H9 (cell line): Measurements from ENCODE around the gene CFDP1. TPM values are rescaled to one million over a fixed set of nuclear protein-coding genes. Genes with fewer than 3 reads are reported as not detected.

Experiments used
- DNase-seq: peaks from one replicate; pipeline ENCODE4 v3.0.0-alpha.2; 2017
- H2AFZ ChIP-seq: one replicate; pipeline ENCODE4 v1.6.1; 2013; ENCODE audit warnings: mild to moderate bottlenecking, low read length, control low read depth, moderate library complexity
- H2AK5ac ChIP-seq: 2 replicates; pipeline ENCODE4 v1.6.1; 2013; ENCODE audit warnings: low read length, control low read depth, mixed read lengths; ENCODE audit not compliant: insufficient read length
- H2BK120ac ChIP-seq: one replicate; pipeline ENCODE4 v1.6.1; 2013; ENCODE audit warnings: low read depth, mild to moderate bottlenecking, low read length, control low read depth, inconsistent platforms; ENCODE audit not compliant: poor library complexity, severe bottlenecking
- H2BK12ac ChIP-seq: 2 replicates; pipeline ENCODE4 v1.6.1; 2013; ENCODE audit warnings: low read length, control low read depth, mixed read lengths, low read depth; ENCODE audit not compliant: insufficient read length
- H2BK15ac ChIP-seq: 2 replicates; pipeline ENCODE4 v1.6.1; 2013; ENCODE audit warnings: low read depth, low read length, control low read depth
- H2BK20ac ChIP-seq: one replicate; pipeline ENCODE4 v1.6.1; 2013; ENCODE audit warnings: low read depth, mild to moderate bottlenecking, low read length, control low read depth, inconsistent platforms; ENCODE audit not compliant: poor library complexity, severe bottlenecking
- H2BK5ac ChIP-seq: 2 replicates; pipeline ENCODE4 v1.6.1; 2013; ENCODE audit warnings: low read length, control low read depth, mixed read lengths; ENCODE audit not compliant: insufficient read length
- H3K14ac ChIP-seq: 2 replicates; pipeline ENCODE4 v1.6.1; 2013; ENCODE audit warnings: low read length, control low read depth; ENCODE audit not compliant: insufficient read depth
- H3K18ac ChIP-seq: 2 replicates; pipeline ENCODE4 v1.6.1; 2013; ENCODE audit warnings: low read depth, mild to moderate bottlenecking, mixed read lengths, low read length, control low read depth; ENCODE audit not compliant: insufficient read length
- H3K23ac ChIP-seq: 2 replicates; pipeline ENCODE4 v1.6.1; 2013; ENCODE audit warnings: low read length, control low read depth, mixed read lengths, low read depth; ENCODE audit not compliant: insufficient read length
- H3K23me2 ChIP-seq: 2 replicates; pipeline ENCODE4 v1.6.1; 2013; ENCODE audit warnings: low read depth, mild to moderate bottlenecking, mixed read lengths, low read length, control low read depth; ENCODE audit not compliant: insufficient read length, poor library complexity, severe bottlenecking
- H3K27ac ChIP-seq: 2 replicates; pipeline ENCODE4 v1.5.1; 2013; ENCODE audit warnings: low read length, control low read depth, mixed read lengths, low read depth; ENCODE audit not compliant: insufficient read length
- H3K27me3 ChIP-seq: 2 replicates; pipeline ENCODE4 v1.6.1; 2013; ENCODE audit warnings: low read length, control low read depth, inconsistent platforms; ENCODE audit not compliant: insufficient read depth
- H3K4ac ChIP-seq: 2 replicates; pipeline ENCODE4 v1.6.1; 2013; ENCODE audit warnings: low read depth, mild to moderate bottlenecking, control low read depth, inconsistent platforms, low read length, moderate library complexity
- H3K4me1 ChIP-seq: 2 replicates; pipeline ENCODE4 v1.6.1; 2013; ENCODE audit warnings: low read length, control low read depth, inconsistent platforms; ENCODE audit not compliant: insufficient read depth
- H3K4me2 ChIP-seq: 2 replicates; pipeline ENCODE4 v1.6.1; 2013; ENCODE audit warnings: low read length, control low read depth, mixed read lengths; ENCODE audit not compliant: insufficient read length, insufficient read depth
- H3K56ac ChIP-seq: 2 replicates; pipeline ENCODE4 v1.6.1; 2013; ENCODE audit warnings: low read depth, mild to moderate bottlenecking, mixed read lengths, low read length, control low read depth; ENCODE audit not compliant: insufficient read length
- H3K79me1 ChIP-seq: 2 replicates; pipeline ENCODE4 v1.6.1; 2013; ENCODE audit warnings: low read depth, mild to moderate bottlenecking, moderate library complexity, low read length, control low read depth, inconsistent platforms; ENCODE audit not compliant: insufficient read depth, poor library complexity, severe bottlenecking
- H3K79me2 ChIP-seq: 2 replicates; pipeline ENCODE4 v1.6.1; 2013; ENCODE audit warnings: low read length, control low read depth, inconsistent platforms; ENCODE audit not compliant: insufficient read depth
- H3K9ac ChIP-seq: 2 replicates; pipeline ENCODE4 v1.6.1; 2013; ENCODE audit warnings: low read length, control low read depth, mixed read lengths; ENCODE audit not compliant: insufficient read length; ENCODE audit errors: extremely low read depth
- H3K9me3 ChIP-seq: one replicate; pipeline ENCODE4 v1.6.1; 2013; ENCODE audit warnings: low read depth, low read length, inconsistent platforms; ENCODE audit not compliant: control insufficient read depth
- H3T11ph ChIP-seq: one replicate; pipeline ENCODE4 v1.6.1; 2013; ENCODE audit warnings: mild to moderate bottlenecking, low read length, control low read depth, inconsistent platforms
- H4K20me1 ChIP-seq: one replicate; pipeline ENCODE4 v1.6.1; 2013; ENCODE audit not compliant: control insufficient read depth, insufficient read length, insufficient read depth
- H4K5ac ChIP-seq: 2 replicates; pipeline ENCODE4 v1.6.1; 2013; ENCODE audit warnings: low read depth, mild to moderate bottlenecking, mixed read lengths, low read length, control low read depth; ENCODE audit not compliant: insufficient read length
- H4K8ac ChIP-seq: replicated peaks from 2 replicates; pipeline ENCODE4 v1.6.1; 2013; ENCODE audit warnings: low read length, control low read depth, mixed read lengths, low read depth; ENCODE audit not compliant: insufficient read length
- H4K91ac ChIP-seq: 2 replicates; pipeline ENCODE4 v1.6.1; 2013; ENCODE audit warnings: low read depth, mild to moderate bottlenecking, moderate library complexity, mixed read lengths, low read length, control low read depth; ENCODE audit not compliant: insufficient read length
- H3K27ac Mint-ChIP-seq, 3 experiments: 2 replicates in 2 of 3; 3 replicates in 1 of 3; pipeline ENCODE4 v1.8.0; 2020 to 2021; ENCODE audit warnings: mixed read lengths in 3 of 3, mild to moderate bottlenecking in 1 of 3, moderate library complexity in 1 of 3
- H3K27me3 Mint-ChIP-seq: 2 replicates; pipeline ENCODE4 v1.8.0; 2021; ENCODE audit warnings: low read depth, mild to moderate bottlenecking, moderate library complexity, mixed read lengths
- H3K36me3 Mint-ChIP-seq, 3 experiments: 2 replicates in 2 of 3; 3 replicates in 1 of 3; pipeline ENCODE4 v1.8.0; 2020 to 2021; ENCODE audit warnings: low read depth in 3 of 3, mixed read lengths in 3 of 3; ENCODE audit not compliant: insufficient read depth in 1 of 3
- H3K4me1 Mint-ChIP-seq, 2 experiments: 2 replicates each; pipeline ENCODE4 v1.8.0; 2020; ENCODE audit warnings: mixed read lengths in 2 of 2
- H3K4me3 Mint-ChIP-seq, 2 experiments: 2 replicates in 1 of 2; 3 replicates in 1 of 2; pipeline ENCODE4 v1.8.0; 2020 to 2021; ENCODE audit warnings: mild to moderate bottlenecking in 2 of 2, mixed read lengths in 2 of 2, moderate library complexity in 1 of 2
- H3K9me3 Mint-ChIP-seq, 2 experiments: 2 replicates in 1 of 2; 3 replicates in 1 of 2; pipeline ENCODE4 v1.8.0; 2020; ENCODE audit warnings: mild to moderate bottlenecking in 2 of 2, mixed read lengths in 2 of 2, moderate library complexity in 1 of 2
- WGBS: extraction: QIAGEN DNeasy Blood & Tissue Kit; methylation state at CpG from one replicate; pipeline ENCODE4 v1.1.7; 2013; ENCODE audit warnings: missing lambda C conversion rate, low lambda C conversion rate, mixed read lengths; ENCODE audit not compliant: insufficient read length; ENCODE audit errors: extremely low coverage; 5-methylcytosine and 5-hydroxymethylcytosine counted together
- total RNA-seq: library from RNA; stranded (reverse); gene quantifications from 2 replicates; pipeline ENCODE4 v1.2.1, GENCODE V29; 2021
- TF ChIP-seq, protein P1 (sequence below): fragments of 200-600 bp; sonication (generic); conservative IDR thresholded peaks from 3 replicates; pipeline ENCODE4 v1.8.0; 2021; ENCODE audit warnings: antibody characterized with exemption, mild to moderate bottlenecking

CFDP1 gene
- total RNA-seq, 1 experiment from 2014 or later = 89.2 TPM

DNA sequence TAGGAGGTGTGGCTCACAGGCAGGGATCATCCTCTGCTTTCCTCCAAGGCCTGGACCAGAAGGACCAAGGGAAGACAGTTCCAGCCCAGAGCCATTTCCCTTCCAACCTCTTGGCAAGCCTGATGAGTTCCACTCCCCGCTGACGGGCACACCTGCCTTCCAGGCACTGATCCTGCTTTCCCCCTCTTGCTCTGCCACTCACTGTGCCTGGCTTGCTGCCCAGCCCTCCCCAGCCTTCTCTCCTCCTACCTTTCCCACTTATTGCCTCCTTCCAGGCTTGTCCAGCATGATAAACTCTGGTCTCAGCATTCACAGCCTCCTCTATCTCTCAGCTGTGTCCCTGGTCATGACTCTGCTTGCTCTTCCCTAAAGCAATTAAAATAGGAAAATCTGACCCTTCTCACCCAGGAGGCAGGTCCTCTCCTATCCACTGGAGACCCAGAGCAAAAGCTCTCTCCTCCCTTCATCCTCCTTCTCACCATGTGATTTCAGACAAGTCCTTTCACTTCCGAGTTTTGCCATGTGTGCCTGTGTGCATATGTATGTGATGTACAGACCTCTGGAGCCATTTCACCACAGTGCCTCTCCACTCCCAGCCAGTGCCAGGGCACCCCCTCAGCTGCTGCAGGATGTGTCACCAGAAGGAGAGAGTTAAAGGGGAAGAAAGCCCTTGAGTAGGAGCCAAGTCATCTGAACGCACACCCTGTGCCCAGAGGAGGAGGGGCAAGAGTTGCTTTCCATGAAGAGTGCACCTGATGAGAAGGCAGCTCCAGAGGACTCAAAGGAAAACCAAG lies 44.6 kb upstream of the CFDP1 start:
- Histone ChIP-seq H4K5ac (no peak overlapping the region), H3K9ac (no peak overlapping the region), H2AFZ (no peak overlapping the region), H4K8ac (no peak overlapping the region), H2BK15ac (no peak overlapping the region), H3K18ac (no peak overlapping the region), H3K4ac (no peak overlapping the region), H4K91ac (no peak overlapping the region), H3T11ph (no peak overlapping the region), H3K9me3 (no peaks in the 10 kb centered on the region), H3K23ac (no peak overlapping the region), H2BK5ac (no peak overlapping the region), H2BK12ac (no peak overlapping the region), H4K20me1 (no peaks in the 10 kb centered on the region), H2AK5ac (no peak overlapping the region), H3K27ac (no peak overlapping the region), H3K4me2 (no peak overlapping the region), H3K27me3 (no peaks in the 10 kb centered on the region), H3K79me2 (no peaks in the 10 kb centered on the region), H3K79me1 (no peaks in the 10 kb centered on the region), H3K23me2 (no peaks in the 10 kb centered on the region), H3K56ac (no peak overlapping the region), H2BK20ac (no peak overlapping the region), H2BK120ac (no peak overlapping the region), H3K4me1 (no peaks in the 10 kb centered on the region), H3K14ac (no peak overlapping the region)
- no peak overlapping the region for H3K4me3 Mint-ChIP-seq
- TF ChIP-seq, protein P1, sequence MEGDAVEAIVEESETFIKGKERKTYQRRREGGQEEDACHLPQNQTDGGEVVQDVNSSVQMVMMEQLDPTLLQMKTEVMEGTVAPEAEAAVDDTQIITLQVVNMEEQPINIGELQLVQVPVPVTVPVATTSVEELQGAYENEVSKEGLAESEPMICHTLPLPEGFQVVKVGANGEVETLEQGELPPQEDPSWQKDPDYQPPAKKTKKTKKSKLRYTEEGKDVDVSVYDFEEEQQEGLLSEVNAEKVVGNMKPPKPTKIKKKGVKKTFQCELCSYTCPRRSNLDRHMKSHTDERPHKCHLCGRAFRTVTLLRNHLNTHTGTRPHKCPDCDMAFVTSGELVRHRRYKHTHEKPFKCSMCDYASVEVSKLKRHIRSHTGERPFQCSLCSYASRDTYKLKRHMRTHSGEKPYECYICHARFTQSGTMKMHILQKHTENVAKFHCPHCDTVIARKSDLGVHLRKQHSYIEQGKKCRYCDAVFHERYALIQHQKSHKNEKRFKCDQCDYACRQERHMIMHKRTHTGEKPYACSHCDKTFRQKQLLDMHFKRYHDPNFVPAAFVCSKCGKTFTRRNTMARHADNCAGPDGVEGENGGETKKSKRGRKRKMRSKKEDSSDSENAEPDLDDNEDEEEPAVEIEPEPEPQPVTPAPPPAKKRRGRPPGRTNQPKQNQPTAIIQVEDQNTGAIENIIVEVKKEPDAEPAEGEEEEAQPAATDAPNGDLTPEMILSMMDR = no peak
- peaks cover 5 to 9% of the 10 kb centered on the region in 2 experiments; a peak in 3 of 4 replicates for H3K4me1 Mint-ChIP-seq
- peaks cover 27 to 56% (median 47%) of the 10 kb centered on the region in 3 experiments for H3K36me3 Mint-ChIP-seq
- no peaks in the 10 kb centered on the region for H3K9me3 Mint-ChIP-seq
- DNase-seq = no peak
- WGBS = no CpG with 5 or more reads among the region's 4 CpGs
- peak overlapping the region in 2 of 3 experiments; percentile 1 to 74; a peak in 2 of 7 replicates for H3K27ac Mint-ChIP-seq
- no peaks in the 10 kb centered on the region; the same call in 1 of the 2 replicates for H3K27me3 Mint-ChIP-seq
